ENCODE data around the gene ZKSCAN7. TPM values are rescaled to one million over a fixed set of nuclear protein-coding genes. Genes with fewer than 3 reads are reported as not detected.
"Not testable (repeated sequence)": the region's sequence is repeated elsewhere in the genome, so short reads cannot be mapped to it uniquely, and the experiment has no call there.

ZKSCAN7 gene
- total RNA-seq, 2 donors from 2014 or later: 5.6 to 15.2 TPM

GRCh38 chr3:44535364-44535763, 19.6 kb upstream of the ZKSCAN7 start:
- Histone ChIP-seq H3K27ac (no peak overlapping the region), H3K36me3 (no peaks in the 10 kb centered on the region), H3K4me3 (no peak overlapping the region), H3K4me1 (replicated peaks) (no peaks in the 10 kb centered on the region), H3K27me3 (replicated peaks; ENCODE audit: insufficient read depth) (peaks cover 9% of the 10 kb centered on the region), H3K9me3 (no peaks in the 10 kb centered on the region)
- 5% methylated on average over 1 of the region's 1 CpG for WGBS
- DNase-seq (ENCODE audit: low spot score): no peak
- intact Hi-C loops (cut with DNase I): loop anchor here (10.0 kb wide), 1 partner anchor 179 kb away; the partner anchor contains the start of gene ZNF502
- TF ChIP-seq, protein P1, sequence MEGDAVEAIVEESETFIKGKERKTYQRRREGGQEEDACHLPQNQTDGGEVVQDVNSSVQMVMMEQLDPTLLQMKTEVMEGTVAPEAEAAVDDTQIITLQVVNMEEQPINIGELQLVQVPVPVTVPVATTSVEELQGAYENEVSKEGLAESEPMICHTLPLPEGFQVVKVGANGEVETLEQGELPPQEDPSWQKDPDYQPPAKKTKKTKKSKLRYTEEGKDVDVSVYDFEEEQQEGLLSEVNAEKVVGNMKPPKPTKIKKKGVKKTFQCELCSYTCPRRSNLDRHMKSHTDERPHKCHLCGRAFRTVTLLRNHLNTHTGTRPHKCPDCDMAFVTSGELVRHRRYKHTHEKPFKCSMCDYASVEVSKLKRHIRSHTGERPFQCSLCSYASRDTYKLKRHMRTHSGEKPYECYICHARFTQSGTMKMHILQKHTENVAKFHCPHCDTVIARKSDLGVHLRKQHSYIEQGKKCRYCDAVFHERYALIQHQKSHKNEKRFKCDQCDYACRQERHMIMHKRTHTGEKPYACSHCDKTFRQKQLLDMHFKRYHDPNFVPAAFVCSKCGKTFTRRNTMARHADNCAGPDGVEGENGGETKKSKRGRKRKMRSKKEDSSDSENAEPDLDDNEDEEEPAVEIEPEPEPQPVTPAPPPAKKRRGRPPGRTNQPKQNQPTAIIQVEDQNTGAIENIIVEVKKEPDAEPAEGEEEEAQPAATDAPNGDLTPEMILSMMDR (IDR thresholded peaks at IDR 0.05): no peak
- TF ChIP-seq POLR2AphosphoS5 (IDR thresholded peaks at IDR 0.05): no peak
- no peak for TF ChIP-seq POLR2A (IDR thresholded peaks at IDR 0.05)

- H3K27me3 ChIP-seq (replicated peaks; ENCODE audit: insufficient read depth); DNase-seq (ENCODE audit: low spot score); H3K9me3 ChIP-seq; intact Hi-C loops (cut with DNase I); H3K4me3 ChIP-seq; H3K36me3 ChIP-seq; H3K4me1 ChIP-seq (replicated peaks); H3K27ac ChIP-seq: not testable (repeated sequence)
- 71% methylated on average over 1 of the region's 1 CpG for WGBS
Observed at GRCh38 chr3:44544811-44545210, 10.2 kb upstream of the ZKSCAN7 start.

DNA sequence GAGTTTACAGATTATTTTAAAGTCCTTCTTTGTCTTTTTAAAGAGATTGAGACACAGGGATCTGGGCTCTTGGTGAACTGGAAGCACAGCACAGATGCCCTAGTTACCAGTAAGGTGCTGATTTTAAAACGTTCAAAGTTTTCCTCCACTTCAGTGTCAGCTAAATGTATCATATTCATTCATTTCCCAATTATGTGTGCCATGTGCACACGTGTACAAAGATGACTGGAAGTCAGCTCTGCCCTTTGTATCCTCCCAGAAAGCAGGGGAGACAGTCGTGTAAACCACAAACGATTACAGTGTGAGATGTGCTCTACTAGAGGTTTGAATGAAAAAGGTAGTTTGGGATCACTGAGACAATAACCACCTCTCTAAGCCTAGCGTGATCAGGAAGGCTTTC, 730 bp downstream of the ZKSCAN7 start:
- H3K36me3 ChIP-seq: no peaks in the 10 kb centered on the region
- H3K27me3 ChIP-seq (replicated peaks; ENCODE audit: insufficient read depth): no peaks in the 10 kb centered on the region
- no peak for DNase-seq (ENCODE audit: low spot score)
- no peaks in the 10 kb centered on the region for H3K4me1 ChIP-seq (replicated peaks)
- H3K4me3 ChIP-seq: peak overlapping the region; percentile 56 to 64
- 12% methylated on average over 5 of the region's 5 CpGs for WGBS
- TF ChIP-seq POLR2A (IDR thresholded peaks at IDR 0.05) (no peak), POLR2AphosphoS5 (IDR thresholded peaks at IDR 0.05) (no peak)
- TF ChIP-seq, protein P1 (IDR thresholded peaks at IDR 0.05): no peak
- intact Hi-C loops (cut with DNase I): no loop called here
- H3K27ac ChIP-seq: no peak overlapping the region
- H3K9me3 ChIP-seq: no peaks in the 10 kb centered on the region

- intact Hi-C loops (cut with DNase I): no loop called here
- Histone ChIP-seq H3K4me3 (no peak overlapping the region), H3K9me3 (no peaks in the 10 kb centered on the region), H3K27ac (no peak overlapping the region), H3K36me3 (no peaks in the 10 kb centered on the region), H3K4me1 (replicated peaks) (no peaks in the 10 kb centered on the region), H3K27me3 (replicated peaks; ENCODE audit: insufficient read depth) (no peaks in the 10 kb centered on the region)
- TF ChIP-seq POLR2A (IDR thresholded peaks at IDR 0.05) (no peak), POLR2AphosphoS5 (IDR thresholded peaks at IDR 0.05) (no peak)
- TF ChIP-seq, protein P1 (IDR thresholded peaks at IDR 0.05): no peak
- DNase-seq (ENCODE audit: low spot score): no peak
- WGBS: 96% methylated on average over 9 of the region's 9 CpGs
Observed at GRCh38 chr3:44557074-44557473, 2.1 kb downstream of the ZKSCAN7 start.

DNA sequence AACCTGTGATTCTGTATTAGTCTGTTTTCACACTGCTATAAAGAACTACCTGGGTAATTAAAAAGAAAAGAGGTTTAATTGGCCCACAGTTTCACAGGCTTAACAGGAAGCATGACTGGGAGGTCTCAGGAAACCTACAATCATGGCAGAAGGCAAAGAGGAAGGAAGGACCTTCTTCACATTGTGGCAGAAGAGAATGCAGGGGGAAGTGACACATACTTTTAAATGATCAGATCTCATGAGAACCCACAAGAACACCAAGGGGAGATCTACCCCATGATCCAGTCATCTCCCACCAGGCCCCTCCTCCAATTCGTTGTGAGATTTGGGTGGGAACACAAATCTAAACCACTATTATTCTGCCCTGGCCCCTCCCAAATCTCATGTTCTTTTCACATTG, 6.1 kb downstream of the ZKSCAN7 start:
- Histone ChIP-seq H3K27me3 (replicated peaks; ENCODE audit: insufficient read depth) (no peaks in the 10 kb centered on the region), H3K27ac (no peak overlapping the region), H3K36me3 (no peaks in the 10 kb centered on the region), H3K9me3 (no peaks in the 10 kb centered on the region), H3K4me1 (replicated peaks) (no peaks in the 10 kb centered on the region), H3K4me3 (no peak overlapping the region)
- no peak for DNase-seq (ENCODE audit: low spot score)
- 97% methylated on average over 1 of the region's 1 CpG for WGBS
- intact Hi-C loops (cut with DNase I): no loop called here
- TF ChIP-seq POLR2AphosphoS5 (IDR thresholded peaks at IDR 0.05): no peak
- TF ChIP-seq, protein P1 (IDR thresholded peaks at IDR 0.05): no peak
